Activated CD4-positive, alpha-beta memory T cell treated with anti-CD3 and anti-CD28 coated beads, Interleukin-2, amount 10 ng/mL, durations not matched to agents 7 days and 5 days (primary cell): ENCODE data around the gene PPM1M. TPM values are rescaled to one million over a fixed set of nuclear protein-coding genes. Genes with fewer than 3 reads are reported as not detected.

Experiments used
- CTCF ChIA-PET: fragments of 350-600 bp; sonication (Branson Sonifier 250); formaldehyde crosslinking; loops from one replicate; lab custom pipeline; 2021; ENCODE audit warnings: antibody characterized with exemption, inconsistent platforms; lab: Charles Lee
- POLR2A ChIA-PET: fragments of 350-600 bp; sonication (Branson Sonifier 250); formaldehyde crosslinking; loops from one replicate; lab custom pipeline; 2021; ENCODE audit warnings: antibody characterized with exemption; lab: Charles Lee
- DNase-seq: peaks from one replicate; pipeline ENCODE4 v3.0.0-alpha.2; 2020
- H3K27ac Mint-ChIP-seq: one replicate; pipeline ENCODE4 v1.8.0; 2021; ENCODE audit warnings: mild to moderate bottlenecking, mixed read lengths
- H3K27me3 Mint-ChIP-seq: one replicate; pipeline ENCODE4 v1.8.0; 2021; ENCODE audit warnings: mixed read lengths
- H3K36me3 Mint-ChIP-seq: one replicate; pipeline ENCODE4 v1.8.0; 2021; ENCODE audit warnings: low read depth, mixed read lengths
- H3K4me1 Mint-ChIP-seq: one replicate; pipeline ENCODE4 v1.8.0; 2021; ENCODE audit warnings: mixed read lengths
- H3K4me3 Mint-ChIP-seq: one replicate; pipeline ENCODE4 v1.8.0; 2021; ENCODE audit warnings: mild to moderate bottlenecking, mixed read lengths
- H3K9me3 Mint-ChIP-seq: one replicate; pipeline ENCODE4 v1.8.0; 2021; ENCODE audit warnings: mixed read lengths
- total RNA-seq, 2 experiments: library from RNA; stranded (reverse); gene quantifications; one replicate each; pipeline ENCODE4 v1.2.3, GENCODE V29; 2021

Gene PPM1M
- total RNA-seq, 2 experiments from 2014 or later = 123 to 124 TPM

- Mint-ChIP-seq H3K9me3 (no peaks in the 10 kb centered on the region), H3K27ac (peak overlapping the region; percentile 99), H3K4me3 (peak overlapping the region; percentile 72), H3K4me1 (peaks cover 85% of the 10 kb centered on the region), H3K27me3 (no peaks in the 10 kb centered on the region), H3K36me3 (peaks cover 91% of the 10 kb centered on the region)
- POLR2A ChIA-PET = interaction anchor here (0.6 to 21.6 kb wide), 9 partner anchors 8 to 197 kb away, joined by 3 to 1001 read pairs (median 5); partner anchors contain the start of genes GLYCTK, PPM1M, TWF2 and WDR82
- peak; percentile 87 for DNase-seq
- CTCF ChIA-PET = interaction anchor here (0.9 to 5.3 kb wide), 16 partner anchors 10 to 159 kb away, joined by 3 to 53 read pairs (median 9); partner anchors contain the start of genes GLYCTK, TWF2 and WDR82
These were observed 8.1 kb downstream of the PPM1M start for GRCh38 chr3:52253314-52254304.

- ChIA-PET CTCF (interaction anchor here (3.4 to 5.3 kb wide), 6 partner anchors 10 to 34 kb away, joined by 12 to 53 read pairs (median 32); partner anchors contain the start of genes TWF2 and WDR82), POLR2A (interaction anchor here (2.3 to 21.6 kb wide), 4 partner anchors 9 to 25 kb away, joined by 13 to 1001 read pairs (median 170); partner anchors contain the start of genes GLYCTK, PPM1M, TWF2 and WDR82)
- H3K9me3 Mint-ChIP-seq = no peaks in the 10 kb centered on the region
- peak overlapping the region; percentile 99 for H3K27ac Mint-ChIP-seq
- no peak overlapping the region for H3K4me3 Mint-ChIP-seq
- no peak for DNase-seq
- H3K4me1 Mint-ChIP-seq = peaks cover 88% of the 10 kb centered on the region
- H3K36me3 Mint-ChIP-seq = peaks cover 90% of the 10 kb centered on the region
- no peaks in the 10 kb centered on the region for H3K27me3 Mint-ChIP-seq
These were observed 9.0 kb downstream of the PPM1M start for GRCh38 chr3:52254608-52255007.

- H3K4me1 Mint-ChIP-seq = peaks cover 90% of the 10 kb centered on the region
- DNase-seq = no peak
- peaks cover 93% of the 10 kb centered on the region for H3K36me3 Mint-ChIP-seq
- POLR2A ChIA-PET = interaction anchor here (1.3 to 16.6 kb wide), 5 partner anchors 14 to 42 kb away, joined by 3 to 313 read pairs (median 4); partner anchors contain the start of genes PPM1M, TWF2 and WDR82
- CTCF ChIA-PET = interaction anchor here (0.7 to 5.3 kb wide), 5 partner anchors 12 to 83 kb away, joined by 3 to 36 read pairs (median 3); no protein-coding TSS in a partner anchor
- H3K27me3 Mint-ChIP-seq = no peaks in the 10 kb centered on the region
- H3K27ac Mint-ChIP-seq = peak overlapping the region; percentile 99
- H3K9me3 Mint-ChIP-seq = no peaks in the 10 kb centered on the region
- no peak overlapping the region for H3K4me3 Mint-ChIP-seq
These were observed 10.6 kb downstream of the PPM1M start for GRCh38 chr3:52256159-52256558.

GRCh38 chr3:52256622-52257021, 11.1 kb downstream of the PPM1M start:
- DNase-seq = no peak
- Mint-ChIP-seq H3K4me1 (peaks cover 95% of the 10 kb centered on the region), H3K27ac (peak overlapping the region; percentile 99), H3K36me3 (peaks cover 96% of the 10 kb centered on the region), H3K27me3 (no peaks in the 10 kb centered on the region), H3K4me3 (no peak overlapping the region), H3K9me3 (no peaks in the 10 kb centered on the region)
- ChIA-PET POLR2A (interaction anchor here (1.3 to 16.6 kb wide), 5 partner anchors 15 to 42 kb away, joined by 3 to 313 read pairs (median 4); partner anchors contain the start of genes PPM1M, TWF2 and WDR82), CTCF (interaction anchor here (0.7 to 1.0 kb wide), 2 partner anchors 13 to 82 kb away, joined by 3 read pairs; no protein-coding TSS in a partner anchor)

GRCh38 chr3:52257911-52258310, 12.4 kb downstream of the PPM1M start:
- Mint-ChIP-seq H3K4me3 (no peak overlapping the region), H3K27ac (peak overlapping the region; percentile 23), H3K27me3 (no peaks in the 10 kb centered on the region)

GRCh38 chr3:52259035-52259434, 13.5 kb downstream of the PPM1M start:
- H3K4me3 Mint-ChIP-seq = no peak overlapping the region
- peaks cover 95% of the 10 kb centered on the region for H3K4me1 Mint-ChIP-seq
- no peak for DNase-seq
- no peaks in the 10 kb centered on the region for H3K9me3 Mint-ChIP-seq
- H3K36me3 Mint-ChIP-seq = peaks cover 98% of the 10 kb centered on the region
- peak overlapping the region; percentile 62 for H3K27ac Mint-ChIP-seq
- POLR2A ChIA-PET = interaction anchor here (2.1 to 16.6 kb wide), 3 partner anchors 17 to 23 kb away, joined by 5 to 313 read pairs (median 15); partner anchors contain the start of genes PPM1M, TWF2 and WDR82
- H3K27me3 Mint-ChIP-seq = no peaks in the 10 kb centered on the region
- CTCF ChIA-PET = interaction anchor here (0.8 to 2.7 kb wide), 5 partner anchors 19 to 39 kb away, joined by 3 to 11 read pairs (median 3); partner anchors contain the start of genes TWF2 and WDR82

More at GRCh38 chr3:52257911-52258310, 12.4 kb downstream of the PPM1M start:
- peaks cover 98% of the 10 kb centered on the region for H3K36me3 Mint-ChIP-seq
- peaks cover 95% of the 10 kb centered on the region for H3K4me1 Mint-ChIP-seq
- CTCF ChIA-PET = interaction anchor here (1.1 to 2.7 kb wide), 2 partner anchors 13 to 21 kb away, joined by 3 to 11 read pairs; partner anchors contain the start of genes PPM1M and WDR82
- no peaks in the 10 kb centered on the region for H3K9me3 Mint-ChIP-seq
- DNase-seq = no peak
- POLR2A ChIA-PET = interaction anchor here (2.1 to 16.6 kb wide), 3 partner anchors 16 to 24 kb away, joined by 5 to 313 read pairs (median 15); partner anchors contain the start of genes PPM1M, TWF2 and WDR82

- Mint-ChIP-seq H3K4me1 (peaks cover 95% of the 10 kb centered on the region), H3K27me3 (no peaks in the 10 kb centered on the region), H3K9me3 (no peaks in the 10 kb centered on the region), H3K4me3 (no peak overlapping the region), H3K27ac (peak overlapping the region; percentile 62), H3K36me3 (peaks cover 98% of the 10 kb centered on the region)
- no peak for DNase-seq
- POLR2A ChIA-PET = interaction anchor here (1.1 to 16.6 kb wide), 4 partner anchors 18 to 22 kb away, joined by 3 to 313 read pairs (median 10); partner anchors contain the start of genes PPM1M, TWF2 and WDR82
- CTCF ChIA-PET = interaction anchor here (0.8 to 2.7 kb wide), 6 partner anchors 12 to 40 kb away, joined by 3 to 11 read pairs (median 4); partner anchors contain the start of genes TWF2 and WDR82
These were observed 13.9 kb downstream of the PPM1M start for GRCh38 chr3:52259448-52259847.

- H3K4me3 Mint-ChIP-seq = peak overlapping the region; percentile 4
- ChIA-PET POLR2A (interaction anchor here (1.0 to 3.0 kb wide), 5 partner anchors 9 to 25 kb away, joined by 3 to 27 read pairs (median 7); partner anchors contain the start of genes GLYCTK and WDR82), CTCF (interaction anchor here (1.0 to 1.2 kb wide), 3 partner anchors 22 to 289 kb away, joined by 3 to 4 read pairs (median 3); partner anchors contain the start of gene ABHD14B)
- no peaks in the 10 kb centered on the region for H3K9me3 Mint-ChIP-seq
- DNase-seq = no peak
- peak overlapping the region; percentile 52 for H3K27ac Mint-ChIP-seq
- H3K36me3 Mint-ChIP-seq = peaks cover 94% of the 10 kb centered on the region
- no peaks in the 10 kb centered on the region for H3K27me3 Mint-ChIP-seq
- peaks cover 86% of the 10 kb centered on the region for H3K4me1 Mint-ChIP-seq
These were observed 16.9 kb downstream of the PPM1M start for GRCh38 chr3:52262447-52262846.

- DNase-seq = no peak
- no peaks in the 10 kb centered on the region for H3K9me3 Mint-ChIP-seq
- ChIA-PET POLR2A (no interaction called here), CTCF (interaction anchor here (3.5 kb wide), 1 partner anchor 12 kb away, joined by 12 read pairs; no protein-coding TSS in a partner anchor)
- no peaks in the 10 kb centered on the region for H3K27me3 Mint-ChIP-seq
- no peak overlapping the region for H3K4me3 Mint-ChIP-seq
- H3K27ac Mint-ChIP-seq = no peak overlapping the region
- H3K4me1 Mint-ChIP-seq = peaks cover 88% of the 10 kb centered on the region
- H3K36me3 Mint-ChIP-seq = peaks cover 92% of the 10 kb centered on the region
These were observed 19.8 kb downstream of the PPM1M start for GRCh38 chr3:52265387-52265786.

GRCh38 chr3:52268036-52268435, 22.5 kb downstream of the PPM1M start:
- no peak for DNase-seq
- Mint-ChIP-seq H3K27me3 (no peaks in the 10 kb centered on the region), H3K27ac (peak overlapping the region; percentile 91), H3K4me1 (peaks cover 87% of the 10 kb centered on the region), H3K9me3 (no peaks in the 10 kb centered on the region), H3K4me3 (no peak overlapping the region), H3K36me3 (peaks cover 89% of the 10 kb centered on the region)
- POLR2A ChIA-PET = interaction anchor here (0.7 to 27.5 kb wide), 4 partner anchors 10 to 51 kb away, joined by 3 to 1001 read pairs (median 13); partner anchors contain the start of genes PPM1M, TWF2 and WDR82
- CTCF ChIA-PET = interaction anchor here (1.3 to 2.6 kb wide), 2 partner anchors 9 to 71 kb away, joined by 3 to 8 read pairs; no protein-coding TSS in a partner anchor

- POLR2A ChIA-PET = interaction anchor here (2.8 to 27.5 kb wide), 2 partner anchors 18 to 25 kb away, joined by 14 to 1001 read pairs; partner anchors contain the start of genes GLYCTK, PPM1M and TWF2
- Mint-ChIP-seq H3K4me1 (peaks cover 87% of the 10 kb centered on the region), H3K4me3 (peak overlapping the region; percentile 72), H3K36me3 (peaks cover 89% of the 10 kb centered on the region), H3K9me3 (no peaks in the 10 kb centered on the region), H3K27me3 (no peaks in the 10 kb centered on the region), H3K27ac (peak overlapping the region; percentile 91)
- no peak for DNase-seq
- CTCF ChIA-PET = interaction anchor here (1.1 kb wide), 1 partner anchor 12 kb away, joined by 3 read pairs; no protein-coding TSS in a partner anchor
These were observed 24.2 kb downstream of the PPM1M start for GRCh38 chr3:52269776-52270175.
